Natural killer cell treated with Interleukin-12 subunit alpha and Interleukin-12 subunit beta and Interleukin-15 and Interleukin-18, amount 100 ng/mL, for 72 hours (primary cell): ENCODE data around the gene EPHA4. TPM values are rescaled to one million over a fixed set of nuclear protein-coding genes. Genes with fewer than 3 reads are reported as not detected.

Experiments
- ATAC-seq, 2 donors: fragments of 150-1000 bp; cut with Tn5 transposase in 1 of 2; sonication (Bioruptor Pico), chemical (Tn5 transposase) in 1 of 2; 2 replicates each; pipeline ENCODE4 v1.10.0; 2021
- DNase-seq: peaks from one replicate; pipeline ENCODE4 v3.0.0; 2022; ENCODE audit warnings: low spot score
- H3K27ac Mint-ChIP-seq, 2 donors: 1 replicate in 1 of 2; 2 replicates in 1 of 2; pipeline ENCODE4 v1.8.0; 2022; ENCODE audit warnings: mixed read lengths in 2 of 2, mild to moderate bottlenecking in 1 of 2, moderate library complexity in 1 of 2
- H3K27me3 Mint-ChIP-seq, 2 donors: 1 replicate in 1 of 2; 2 replicates in 1 of 2; pipeline ENCODE4 v1.8.0; 2022; ENCODE audit warnings: mixed read lengths in 2 of 2
- H3K36me3 Mint-ChIP-seq: one replicate; pipeline ENCODE4 v1.8.0; 2022; ENCODE audit warnings: mixed read lengths
- H3K4me1 Mint-ChIP-seq, 2 donors: 1 replicate in 1 of 2; 2 replicates in 1 of 2; pipeline ENCODE4 v1.8.0; 2022; ENCODE audit warnings: low read depth in 2 of 2, mixed read lengths in 2 of 2, mild to moderate bottlenecking in 1 of 2
- H3K4me3 Mint-ChIP-seq: one replicate; pipeline ENCODE4 v1.8.0; 2022; ENCODE audit warnings: mixed read lengths
- H3K9me3 Mint-ChIP-seq: 2 replicates; pipeline ENCODE4 v1.8.0; 2022; ENCODE audit warnings: mixed read lengths
- total RNA-seq, 2 donors: library from RNA; stranded (reverse); gene quantifications; one replicate each; pipeline ENCODE4 v1.2.3, GENCODE V29; 2022

The EPHA4 gene
- total RNA-seq, 2 donors from 2014 or later: 9.7 to 20.7 TPM

GRCh38 chr2:221439761-221440479 lies 132.2 kb downstream of the EPHA4 start:
- no peaks in the 10 kb centered on the region for H3K27me3 Mint-ChIP-seq
- ATAC-seq (no peak), DNase-seq (no peak)
- peaks cover 4% of the 10 kb centered on the region for H3K36me3 Mint-ChIP-seq
- no peak overlapping the region for H3K27ac Mint-ChIP-seq
- H3K4me3 Mint-ChIP-seq: no peak overlapping the region
- H3K4me1 Mint-ChIP-seq: no peaks in the 10 kb centered on the region
- no peaks in the 10 kb centered on the region for H3K9me3 Mint-ChIP-seq

GRCh38 chr2:221437056-221437455 lies 135.0 kb downstream of the EPHA4 start:
- no peaks in the 10 kb centered on the region for H3K27me3 Mint-ChIP-seq
- no peaks in the 10 kb centered on the region for H3K4me1 Mint-ChIP-seq
- peaks cover 4% of the 10 kb centered on the region for H3K36me3 Mint-ChIP-seq
- H3K9me3 Mint-ChIP-seq: no peaks in the 10 kb centered on the region
- no peak overlapping the region for H3K4me3 Mint-ChIP-seq
- H3K27ac Mint-ChIP-seq: no peak overlapping the region
- DNase-seq: no peak
- no peak for ATAC-seq

DNA sequence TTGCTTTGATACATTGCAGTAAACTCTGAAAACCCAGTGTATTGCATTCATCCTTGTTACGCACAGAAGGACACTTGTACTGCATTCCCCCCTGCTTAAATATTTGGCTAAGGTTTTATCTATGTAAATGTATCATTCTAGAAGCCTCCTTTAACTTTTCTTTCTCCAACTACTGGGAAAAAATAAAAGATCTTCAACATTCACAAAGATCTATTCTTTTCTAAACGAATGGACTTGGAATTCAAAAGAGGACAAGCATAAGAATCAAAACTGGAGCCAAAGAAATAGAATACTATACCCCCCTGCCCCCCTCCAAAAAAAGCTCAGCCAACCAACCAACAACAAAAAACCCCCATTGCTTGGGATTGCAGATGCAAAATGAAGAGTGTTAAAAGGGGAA lies 136.9 kb downstream of the EPHA4 start:
- ATAC-seq: no peak
- H3K36me3 Mint-ChIP-seq: peaks cover 4% of the 10 kb centered on the region
- H3K4me1 Mint-ChIP-seq: no peaks in the 10 kb centered on the region
- no peak overlapping the region for H3K27ac Mint-ChIP-seq
- DNase-seq: no peak
- H3K4me3 Mint-ChIP-seq: no peak overlapping the region
- no peaks in the 10 kb centered on the region for H3K27me3 Mint-ChIP-seq
- H3K9me3 Mint-ChIP-seq: no peaks in the 10 kb centered on the region

DNA sequence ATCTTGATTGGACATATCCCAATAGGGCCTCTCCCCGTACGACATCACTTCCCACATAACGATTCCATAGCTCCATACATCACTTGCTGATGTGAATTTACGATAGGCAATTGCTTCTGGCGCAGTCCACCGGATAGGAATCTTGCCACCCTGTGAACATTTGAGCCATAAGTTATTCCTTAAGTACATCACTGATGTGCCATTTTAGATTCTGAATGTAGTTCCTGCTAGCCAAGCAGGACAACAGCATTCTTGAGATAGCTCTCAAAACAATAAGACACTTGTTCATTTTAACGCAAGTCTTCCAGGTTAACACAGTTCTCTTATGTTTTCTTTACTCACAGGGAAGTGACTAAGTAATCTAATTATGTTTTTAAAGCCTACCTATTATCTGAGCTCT lies 138.0 kb downstream of the EPHA4 start:
- Mint-ChIP-seq H3K27ac (no peak overlapping the region), H3K4me1 (no peaks in the 10 kb centered on the region)
- no peak for ATAC-seq

DNA sequence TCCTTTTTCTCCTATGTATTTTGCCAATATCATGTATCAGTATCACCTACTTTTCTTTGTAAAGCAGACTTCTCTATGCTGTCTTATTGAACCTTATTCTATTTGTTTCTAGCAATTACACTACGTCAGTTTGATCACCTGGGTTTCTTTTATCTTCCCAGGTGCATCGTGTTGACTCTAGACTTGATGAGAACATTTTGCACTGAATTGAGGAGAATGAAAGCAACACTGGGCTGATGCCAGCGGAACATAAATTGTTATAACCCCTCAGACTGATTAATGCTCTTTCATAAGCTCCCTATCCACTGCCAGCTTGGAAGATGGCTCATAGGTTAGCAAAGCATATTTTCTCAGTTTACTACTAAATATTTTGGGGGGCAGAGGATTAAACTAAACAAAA lies 140.6 kb downstream of the EPHA4 start:
- Mint-ChIP-seq H3K4me3 (no peak overlapping the region), H3K9me3 (no peaks in the 10 kb centered on the region), H3K27ac (no peak overlapping the region), H3K36me3 (no peaks in the 10 kb centered on the region), H3K4me1 (no peaks in the 10 kb centered on the region), H3K27me3 (no peaks in the 10 kb centered on the region)
- ATAC-seq (no peak), DNase-seq (no peak)

More for the DNA sequence above, 138.0 kb downstream of the EPHA4 start:
- Mint-ChIP-seq H3K36me3 (peaks cover 4% of the 10 kb centered on the region), H3K9me3 (no peaks in the 10 kb centered on the region), H3K27me3 (no peaks in the 10 kb centered on the region), H3K4me3 (no peak overlapping the region)
- DNase-seq: no peak

- Mint-ChIP-seq H3K27ac (no peak overlapping the region), H3K9me3 (no peaks in the 10 kb centered on the region), H3K27me3 (no peaks in the 10 kb centered on the region), H3K36me3 (no peaks in the 10 kb centered on the region), H3K4me1 (no peaks in the 10 kb centered on the region), H3K4me3 (no peak overlapping the region)
- ATAC-seq (no peak), DNase-seq (no peak)
These were observed 142.2 kb downstream of the EPHA4 start for GRCh38 chr2:221429741-221430491.

- Mint-ChIP-seq H3K36me3 (no peaks in the 10 kb centered on the region), H3K9me3 (no peaks in the 10 kb centered on the region), H3K27ac (no peak overlapping the region), H3K4me1 (no peaks in the 10 kb centered on the region), H3K4me3 (no peak overlapping the region), H3K27me3 (no peaks in the 10 kb centered on the region)
- ATAC-seq: no peak
- DNase-seq: no peak
These were observed 143.2 kb downstream of the EPHA4 start for GRCh38 chr2:221428896-221429295.

GRCh38 chr2:221426929-221427328 lies 145.2 kb downstream of the EPHA4 start:
- no peaks in the 10 kb centered on the region for H3K36me3 Mint-ChIP-seq
- H3K4me3 Mint-ChIP-seq: no peak overlapping the region

GRCh38 chr2:221425891-221426290 lies 146.2 kb downstream of the EPHA4 start:
- Mint-ChIP-seq H3K4me3 (no peak overlapping the region), H3K27me3 (no peaks in the 10 kb centered on the region), H3K36me3 (no peaks in the 10 kb centered on the region), H3K9me3 (no peaks in the 10 kb centered on the region), H3K27ac (no peak overlapping the region), H3K4me1 (no peaks in the 10 kb centered on the region)
- DNase-seq (no peak), ATAC-seq (no peak)

More at GRCh38 chr2:221426929-221427328, 145.2 kb downstream of the EPHA4 start:
- DNase-seq (no peak), ATAC-seq (no peak)
- H3K27ac Mint-ChIP-seq: no peak overlapping the region
- no peaks in the 10 kb centered on the region for H3K9me3 Mint-ChIP-seq
- H3K27me3 Mint-ChIP-seq: no peaks in the 10 kb centered on the region
- no peaks in the 10 kb centered on the region for H3K4me1 Mint-ChIP-seq

DNA sequence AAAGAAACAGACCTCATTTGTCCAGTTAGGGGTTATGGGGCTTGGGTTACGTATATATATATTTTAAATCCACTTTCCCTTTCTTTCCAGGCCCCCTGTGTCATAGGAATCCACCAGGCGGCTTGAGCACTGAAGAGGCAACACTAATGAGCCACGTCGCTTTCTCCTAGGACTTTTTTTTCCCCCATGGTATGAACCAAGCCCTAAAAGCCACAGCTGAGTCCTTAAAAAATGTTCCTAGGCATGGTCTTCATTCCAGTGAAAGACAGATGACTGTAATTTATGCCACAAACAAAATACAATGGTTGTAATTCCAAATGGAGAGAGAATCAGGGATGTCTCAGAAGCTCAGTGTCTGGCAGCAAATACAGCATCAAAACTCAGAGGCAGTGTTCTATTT lies 146.8 kb downstream of the EPHA4 start:
- H3K36me3 Mint-ChIP-seq: no peaks in the 10 kb centered on the region
- DNase-seq: no peak
- peaks cover 3% of the 10 kb centered on the region in 2 donors for H3K4me1 Mint-ChIP-seq
- no peaks in the 10 kb centered on the region for H3K9me3 Mint-ChIP-seq
- no peak overlapping the region for H3K27ac Mint-ChIP-seq
- no peak overlapping the region for H3K4me3 Mint-ChIP-seq
- no peak for ATAC-seq
- H3K27me3 Mint-ChIP-seq: no peaks in the 10 kb centered on the region

GRCh38 chr2:221423210-221423804 lies 148.8 kb downstream of the EPHA4 start:
- peaks cover 7 to 10% of the 10 kb centered on the region in 2 donors for H3K4me1 Mint-ChIP-seq
- no peak overlapping the region for H3K4me3 Mint-ChIP-seq
- no peaks in the 10 kb centered on the region for H3K36me3 Mint-ChIP-seq
- DNase-seq (no peak), ATAC-seq (no peak)
- H3K27ac Mint-ChIP-seq: no peak overlapping the region
- H3K27me3 Mint-ChIP-seq: no peaks in the 10 kb centered on the region
- no peaks in the 10 kb centered on the region for H3K9me3 Mint-ChIP-seq

DNA sequence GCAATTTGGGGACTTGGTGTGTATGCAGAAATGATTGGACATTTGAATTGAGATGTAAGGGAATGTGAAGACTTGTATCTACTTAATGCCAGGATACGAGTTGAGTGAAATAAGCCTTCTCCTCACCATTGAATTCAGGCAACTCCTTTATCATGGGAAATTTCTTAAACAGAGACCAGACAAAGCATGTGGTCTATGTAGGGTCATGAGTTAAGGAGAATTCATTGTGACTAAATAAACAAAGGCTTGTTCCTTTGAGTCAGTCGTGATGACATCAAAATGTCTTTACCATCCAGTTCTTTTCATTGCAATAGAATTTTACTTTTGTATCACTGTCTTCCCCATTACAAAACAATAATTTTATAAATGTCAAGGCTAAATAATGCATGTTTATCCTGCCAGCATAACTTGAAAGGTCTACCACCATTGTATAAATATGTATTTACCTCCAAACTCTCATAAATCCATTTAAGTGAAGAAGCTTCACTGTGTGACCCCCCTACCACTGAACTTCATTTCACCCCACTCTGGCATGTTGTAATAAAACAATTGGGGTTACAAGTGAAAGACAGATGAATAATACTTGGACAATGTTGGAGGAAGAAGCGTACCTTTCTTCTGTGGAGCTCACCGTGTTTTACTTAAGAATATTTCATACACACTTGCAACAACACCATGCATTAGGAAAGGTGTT lies 149.4 kb downstream of the EPHA4 start:
- Mint-ChIP-seq H3K9me3 (no peaks in the 10 kb centered on the region), H3K4me1 (peaks cover 7 to 10% of the 10 kb centered on the region in 2 donors), H3K27ac (no peak overlapping the region), H3K36me3 (no peaks in the 10 kb centered on the region), H3K4me3 (no peak overlapping the region), H3K27me3 (no peaks in the 10 kb centered on the region)
- DNase-seq: no peak
- no peak for ATAC-seq

- peak overlapping the region in 1 of 2 donors; percentile 41 for H3K27ac Mint-ChIP-seq
- H3K9me3 Mint-ChIP-seq: no peaks in the 10 kb centered on the region
- peaks cover 7 to 10% of the 10 kb centered on the region in 2 donors for H3K4me1 Mint-ChIP-seq
- H3K27me3 Mint-ChIP-seq: no peaks in the 10 kb centered on the region
- no peak for ATAC-seq
- no peaks in the 10 kb centered on the region for H3K36me3 Mint-ChIP-seq
- DNase-seq: no peak
- peak overlapping the region; percentile 34 for H3K4me3 Mint-ChIP-seq
These were observed 151.9 kb downstream of the EPHA4 start for GRCh38 chr2:221420245-221420644.

- ATAC-seq (no peak), DNase-seq (no peak)
- no peaks in the 10 kb centered on the region for H3K36me3 Mint-ChIP-seq
- H3K27me3 Mint-ChIP-seq: peaks cover 0 to 2% of the 10 kb centered on the region in 2 donors
- H3K4me1 Mint-ChIP-seq: peaks cover 7 to 10% of the 10 kb centered on the region in 2 donors
- no peak overlapping the region for H3K4me3 Mint-ChIP-seq
- no peak overlapping the region for H3K27ac Mint-ChIP-seq
- no peaks in the 10 kb centered on the region for H3K9me3 Mint-ChIP-seq
These were observed 156.3 kb downstream of the EPHA4 start for GRCh38 chr2:221415789-221416188.
